K562 (cell line): ENCODE data around the gene TAL1. TPM values are rescaled to one million over a fixed set of nuclear protein-coding genes. Genes with fewer than 3 reads are reported as not detected.

Source experiments
- C11orf30 ChIP-seq: fragments of 450-650 bp; IDR thresholded peaks from 2 replicates; pipeline ENCODE4 v1.6.1; 2016; ENCODE audit warnings: low read depth, mild to moderate bottlenecking
- HCFC1 ChIP-seq: IDR thresholded peaks from 2 replicates; pipeline ENCODE4 v1.6.1; 2012; ENCODE audit warnings: low read depth, low read length, improper control_type of control experiment
- HNRNPK ChIP-seq: fragments of 200-400 bp; formaldehyde crosslinking; IDR thresholded peaks from one replicate; pipeline ENCODE4 v1.6.1; 2018; ENCODE audit warnings: mild to moderate bottlenecking, low read depth, low read length; ENCODE audit not compliant: poor library complexity, severe bottlenecking
- MTA2 ChIP-seq: fragments of 450-650 bp; IDR thresholded peaks from 2 replicates; pipeline ENCODE4 v1.6.1; 2016; ENCODE audit warnings: low read depth
- NCOA1 ChIP-seq: fragments of 450-650 bp; IDR thresholded peaks from 2 replicates; pipeline ENCODE4 v1.6.1; 2016; ENCODE audit warnings: low read depth
- NR2C1 ChIP-seq, 2 experiments: fragments of 450-650 bp; IDR thresholded peaks; 2 replicates each; pipeline ENCODE4 v1.6.1; 2017; ENCODE audit warnings: mild to moderate bottlenecking in 2 of 2, antibody characterized with exemption in 1 of 2, inconsistent platforms in 1 of 2, missing compliant biosample characterization in 1 of 2, missing genetic modification characterization in 1 of 2
- PPARD ChIP-seq: fragments of 250-450 bp; sonication (Bioruptor Pico); IDR thresholded peaks from 2 replicates; pipeline ENCODE4 v1.8.0; 2022; ENCODE audit warnings: inconsistent platforms, mild to moderate bottlenecking, moderate library complexity
- RBM22 ChIP-seq: fragments of 200-400 bp; formaldehyde crosslinking; IDR thresholded peaks from 2 replicates; pipeline ENCODE4 v1.6.1; 2018; ENCODE audit warnings: low read length, low read depth; ENCODE audit not compliant: poor library complexity, severe bottlenecking
- THAP12 ChIP-seq: fragments of 250-450 bp; sonication (Bioruptor Pico); IDR thresholded peaks from 2 replicates; pipeline ENCODE4 v1.9.0; 2021; ENCODE audit warnings: mild to moderate bottlenecking, inconsistent platforms
- ZBED1 ChIP-seq: IDR thresholded peaks from 2 replicates; pipeline ENCODE4 v1.6.1; 2014
- ZNF12 ChIP-seq: sonication (generic); formaldehyde crosslinking; IDR thresholded peaks from 2 replicates; pipeline ENCODE4 v1.4.0; 2020; ENCODE audit warnings: mild to moderate bottlenecking, missing genetic modification reagents
- ZNF165 ChIP-seq: fragments of 250-450 bp; sonication (Bioruptor Pico); IDR thresholded peaks from 2 replicates; pipeline ENCODE4 v1.4.0; 2020; ENCODE audit warnings: borderline replicate concordance
- ZNF785 ChIP-seq: fragments of 250-450 bp; sonication (Bioruptor Pico); IDR thresholded peaks from 2 replicates; pipeline ENCODE4 v1.4.0; 2020; ENCODE audit warnings: mild to moderate bottlenecking
- ZSCAN32 ChIP-seq: fragments of 450-650 bp; formaldehyde crosslinking; IDR thresholded peaks from 2 replicates; pipeline ENCODE4 v1.4.0; 2020; ENCODE audit warnings: mild to moderate bottlenecking, moderate library complexity
- polyA plus RNA-seq, 8 experiments: library from polyadenylated mRNA; depleted of rRNA in 4 of 8; stranded (reverse) in 5 of 8; unstranded in 3 of 8; fragments of >200 nt; fragmentation: Nextera tagmentation in 2 of 8; fragmentation: Illumina TruSeq in 1 of 8; extraction: Ambion mirVana in 2 of 8; extraction: Trizol in 1 of 8; gene quantifications; 2 replicates each; pipeline versions ENCODE4 v1.2.1 to v1.2.3, GENCODE V29; 2011 to 2014; ENCODE audit warnings: inconsistent platforms in 1 of 8, missing spikeins in 1 of 8
- total RNA-seq, 7 experiments: library from RNA; depleted of rRNA in 6 of 7; stranded (reverse); fragments of >200 nt in 6 of 7; fragmentation: Illumina TruSeq in 2 of 7; extraction: Trizol in 2 of 7; gene quantifications; 2 replicates each; pipeline versions ENCODE4 v1.2.1 to v1.2.3, GENCODE V29; 2011 to 2021; ENCODE audit warnings: low replicate concordance in 1 of 7
- TF ChIP-seq, protein P1 (sequence below): fragments of 250-450 bp; sonication (Bioruptor Pico); IDR thresholded peaks from 2 replicates; pipeline ENCODE4 v1.4.0; 2020
- TF ChIP-seq, protein P2 (sequence below): fragments of 450-650 bp; conservative IDR thresholded peaks from 2 replicates; pipeline ENCODE4 v1.6.1; 2016; ENCODE audit warnings: missing genetic modification characterization, low read depth, mild to moderate bottlenecking, control low read depth, missing compliant biosample characterization
- TF ChIP-seq, protein P3 (sequence below): sonication (generic); formaldehyde crosslinking; IDR thresholded peaks from 2 replicates; pipeline ENCODE4 v1.8.0; 2022; ENCODE audit warnings: missing genetic modification reagents, mild to moderate bottlenecking, moderate library complexity, borderline replicate concordance

The TAL1 gene
- total and polyA plus RNA-seq, 9 of the 15 experiments (the other 6 are each of a cell fraction or from before 2014, with no cell fraction given) = 18.5 to 106 (median 59.7) TPM

DNA sequence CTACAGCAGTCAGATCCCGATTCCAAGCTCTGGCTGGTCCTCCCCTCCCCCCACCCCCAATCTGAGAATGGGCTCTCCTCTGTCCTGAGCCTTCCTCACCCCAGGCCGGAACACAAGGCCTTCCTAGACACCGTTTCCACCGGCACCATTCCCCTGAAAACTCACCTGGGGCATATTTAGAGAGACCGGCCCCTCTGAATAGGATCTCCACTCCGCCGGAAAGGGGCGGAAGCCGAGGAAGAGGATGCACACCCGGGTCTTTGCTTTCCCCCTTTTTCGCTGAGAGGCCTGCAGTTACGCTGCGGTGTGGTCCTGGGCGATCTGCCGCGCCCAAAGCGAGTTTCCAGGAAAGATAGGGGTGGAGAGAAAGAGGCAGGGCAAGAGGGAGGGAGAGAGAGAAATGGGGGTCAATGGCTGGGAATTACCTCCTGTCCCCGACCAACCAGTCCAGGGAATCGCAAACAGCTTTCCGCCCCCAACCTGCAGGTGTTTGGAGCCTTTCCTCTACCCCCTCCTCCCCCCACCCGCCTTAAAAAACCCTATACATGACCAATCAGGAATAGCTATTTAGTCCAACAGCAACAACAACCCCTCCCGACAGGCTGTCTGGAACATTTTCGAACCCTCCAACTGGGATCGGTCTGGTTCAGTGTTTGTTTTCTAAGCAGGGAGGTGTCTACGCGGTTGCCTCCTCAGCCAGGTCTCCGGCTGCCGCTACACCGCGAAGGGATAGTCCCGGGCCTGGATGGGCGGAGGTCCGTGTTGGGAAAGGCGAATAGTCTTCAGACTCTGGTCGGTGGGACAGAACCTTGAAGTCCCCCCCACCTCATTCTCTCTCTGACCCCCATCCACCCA is 2.8 kb downstream of the TAL1 start (continued):
- TF ChIP-seq THAP12 (CRISPR knock-in tag) = peak; percentile 49; the same call in 1 of the 2 replicates
- TF ChIP-seq ZBED1 = no peak
- 0 out of 2 replicates have a peak, but pooled peaks have one; percentile 42 for TF ChIP-seq NCOA1
- TF ChIP-seq, protein P1, sequence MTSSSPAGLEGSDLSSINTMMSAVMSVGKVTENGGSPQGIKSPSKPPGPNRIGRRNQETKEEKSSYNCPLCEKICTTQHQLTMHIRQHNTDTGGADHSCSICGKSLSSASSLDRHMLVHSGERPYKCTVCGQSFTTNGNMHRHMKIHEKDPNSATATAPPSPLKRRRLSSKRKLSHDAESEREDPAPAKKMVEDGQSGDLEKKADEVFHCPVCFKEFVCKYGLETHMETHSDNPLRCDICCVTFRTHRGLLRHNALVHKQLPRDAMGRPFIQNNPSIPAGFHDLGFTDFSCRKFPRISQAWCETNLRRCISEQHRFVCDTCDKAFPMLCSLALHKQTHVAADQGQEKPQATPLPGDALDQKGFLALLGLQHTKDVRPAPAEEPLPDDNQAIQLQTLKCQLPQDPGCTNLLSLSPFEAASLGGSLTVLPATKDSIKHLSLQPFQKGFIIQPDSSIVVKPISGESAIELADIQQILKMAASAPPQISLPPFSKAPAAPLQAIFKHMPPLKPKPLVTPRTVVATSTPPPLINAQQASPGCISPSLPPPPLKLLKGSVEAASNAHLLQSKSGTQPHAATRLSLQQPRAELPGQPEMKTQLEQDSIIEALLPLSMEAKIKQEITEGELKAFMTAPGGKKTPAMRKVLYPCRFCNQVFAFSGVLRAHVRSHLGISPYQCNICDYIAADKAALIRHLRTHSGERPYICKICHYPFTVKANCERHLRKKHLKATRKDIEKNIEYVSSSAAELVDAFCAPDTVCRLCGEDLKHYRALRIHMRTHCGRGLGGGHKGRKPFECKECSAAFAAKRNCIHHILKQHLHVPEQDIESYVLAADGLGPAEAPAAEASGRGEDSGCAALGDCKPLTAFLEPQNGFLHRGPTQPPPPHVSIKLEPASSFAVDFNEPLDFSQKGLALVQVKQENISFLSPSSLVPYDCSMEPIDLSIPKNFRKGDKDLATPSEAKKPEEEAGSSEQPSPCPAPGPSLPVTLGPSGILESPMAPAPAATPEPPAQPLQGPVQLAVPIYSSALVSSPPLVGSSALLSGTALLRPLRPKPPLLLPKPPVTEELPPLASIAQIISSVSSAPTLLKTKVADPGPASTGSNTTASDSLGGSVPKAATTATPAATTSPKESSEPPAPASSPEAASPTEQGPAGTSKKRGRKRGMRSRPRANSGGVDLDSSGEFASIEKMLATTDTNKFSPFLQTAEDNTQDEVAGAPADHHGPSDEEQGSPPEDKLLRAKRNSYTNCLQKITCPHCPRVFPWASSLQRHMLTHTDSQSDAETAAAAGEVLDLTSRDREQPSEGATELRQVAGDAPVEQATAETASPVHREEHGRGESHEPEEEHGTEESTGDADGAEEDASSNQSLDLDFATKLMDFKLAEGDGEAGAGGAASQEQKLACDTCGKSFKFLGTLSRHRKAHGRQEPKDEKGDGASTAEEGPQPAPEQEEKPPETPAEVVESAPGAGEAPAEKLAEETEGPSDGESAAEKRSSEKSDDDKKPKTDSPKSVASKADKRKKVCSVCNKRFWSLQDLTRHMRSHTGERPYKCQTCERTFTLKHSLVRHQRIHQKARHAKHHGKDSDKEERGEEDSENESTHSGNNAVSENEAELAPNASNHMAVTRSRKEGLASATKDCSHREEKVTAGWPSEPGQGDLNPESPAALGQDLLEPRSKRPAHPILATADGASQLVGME (CRISPR knock-in tag) = no peak
- TF ChIP-seq ZNF785 = no peak
- TF ChIP-seq PPARD (CRISPR knock-in tag) = no peak
- TF ChIP-seq HNRNPK = no peak
- TF ChIP-seq, protein P2, sequence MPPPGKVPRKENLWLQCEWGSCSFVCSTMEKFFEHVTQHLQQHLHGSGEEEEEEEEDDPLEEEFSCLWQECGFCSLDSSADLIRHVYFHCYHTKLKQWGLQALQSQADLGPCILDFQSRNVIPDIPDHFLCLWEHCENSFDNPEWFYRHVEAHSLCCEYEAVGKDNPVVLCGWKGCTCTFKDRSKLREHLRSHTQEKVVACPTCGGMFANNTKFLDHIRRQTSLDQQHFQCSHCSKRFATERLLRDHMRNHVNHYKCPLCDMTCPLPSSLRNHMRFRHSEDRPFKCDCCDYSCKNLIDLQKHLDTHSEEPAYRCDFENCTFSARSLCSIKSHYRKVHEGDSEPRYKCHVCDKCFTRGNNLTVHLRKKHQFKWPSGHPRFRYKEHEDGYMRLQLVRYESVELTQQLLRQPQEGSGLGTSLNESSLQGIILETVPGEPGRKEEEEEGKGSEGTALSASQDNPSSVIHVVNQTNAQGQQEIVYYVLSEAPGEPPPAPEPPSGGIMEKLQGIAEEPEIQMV = no peak
- TF ChIP-seq ZNF165 = no peak
- TF ChIP-seq C11orf30 = no peak
- TF ChIP-seq ZSCAN32 = no peak
- no peak for TF ChIP-seq HCFC1
- 0 out of 2 replicates have a peak, but pooled peaks have one; percentile 22 for TF ChIP-seq ZNF12 (CRISPR knock-in tag)
- TF ChIP-seq, protein P3, sequence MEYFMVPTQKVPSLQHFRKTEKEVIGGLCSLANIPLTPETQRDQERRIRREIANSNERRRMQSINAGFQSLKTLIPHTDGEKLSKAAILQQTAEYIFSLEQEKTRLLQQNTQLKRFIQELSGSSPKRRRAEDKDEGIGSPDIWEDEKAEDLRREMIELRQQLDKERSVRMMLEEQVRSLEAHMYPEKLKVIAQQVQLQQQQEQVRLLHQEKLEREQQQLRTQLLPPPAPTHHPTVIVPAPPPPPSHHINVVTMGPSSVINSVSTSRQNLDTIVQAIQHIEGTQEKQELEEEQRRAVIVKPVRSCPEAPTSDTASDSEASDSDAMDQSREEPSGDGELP (CRISPR knock-in tag) = peak; percentile 45; the same call in 1 of the 2 replicates
- TF ChIP-seq MTA2 = 0 out of 2 replicates have a peak, but pooled peaks have one; percentile 8
- TF ChIP-seq RBM22 = no peak
- TF ChIP-seq NR2C1 (IDR thresholded peaks at IDR 0.05) = no peak
- no peak for TF ChIP-seq NR2C1 (tag; IDR thresholded peaks at IDR 0.05)
